ENCODE data around the gene TNNI2. TPM values are rescaled to one million over a fixed set of nuclear protein-coding genes. Genes with fewer than 3 reads are reported as not detected.

Gene TNNI2
- total RNA-seq, 1 experiment from 2014 or later: 7.8 TPM

DNA sequence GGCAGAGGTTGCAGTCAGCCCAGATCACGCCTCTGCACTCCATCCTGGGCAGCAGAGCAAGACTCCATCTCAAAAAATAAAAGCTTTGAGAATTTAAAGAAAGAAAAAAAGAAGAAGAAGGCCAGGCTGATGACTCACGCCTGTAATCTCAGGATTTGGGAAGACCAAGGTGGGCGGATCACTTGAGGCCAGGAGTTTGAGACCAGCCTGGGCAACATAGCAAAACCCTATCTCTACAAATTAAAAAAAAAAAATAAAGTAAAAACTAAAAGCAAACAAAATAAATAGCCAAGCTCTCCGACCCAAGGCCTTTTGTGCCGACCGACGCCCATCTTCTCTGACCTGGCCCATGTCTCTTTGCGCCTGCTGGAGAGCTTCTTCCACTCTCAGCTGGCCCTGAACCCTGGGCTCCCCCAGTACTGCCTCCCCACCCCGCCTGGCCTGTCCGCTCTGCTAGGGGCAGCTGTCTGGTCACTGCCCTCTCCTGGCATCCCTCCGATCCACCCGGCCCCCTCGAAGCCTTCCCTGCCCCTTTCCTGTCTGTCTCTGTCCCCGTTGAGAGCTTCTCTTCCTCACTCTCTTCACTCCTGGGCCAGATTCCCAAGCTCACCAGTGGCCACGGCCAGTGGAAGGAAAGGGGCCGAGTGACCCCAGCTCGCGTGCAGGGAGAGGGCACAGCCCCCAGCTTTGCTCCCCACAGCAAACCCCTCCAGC lies 9.3 kb downstream of the TNNI2 start:
- BruUV-seq (replicated peaks): no TSS peak
- Histone ChIP-seq H2AFZ (no peak overlapping the region), H3K79me2 (ENCODE audit: low read depth) (no peaks in the 10 kb centered on the region), H3K27ac (no peak overlapping the region), H3K27me3 (ENCODE audit: insufficient read depth, low read depth) (no peaks in the 10 kb centered on the region), H3K4me1 (replicated peaks; ENCODE audit: insufficient read depth) (no peaks in the 10 kb centered on the region; the same call in 1 of the 2 replicates), H3F3A (ENCODE audit: insufficient read depth, low read depth) (no peaks in the 10 kb centered on the region), H3K9me2 (ENCODE audit: insufficient read depth) (no peaks in the 10 kb centered on the region), H3K9me3 (ENCODE audit: insufficient read depth, low read depth) (no peaks in the 10 kb centered on the region), H3K4me2 (no peak overlapping the region), H3K36me3 (ENCODE audit: low read depth) (no peaks in the 10 kb centered on the region), H3K4me3 (no peak overlapping the region), H4K20me1 (ENCODE audit: insufficient read depth) (no peaks in the 10 kb centered on the region)
- ChIA-PET POLR2A (ENCODE audit: unreplicated experiment) (no interaction called here), CTCF (interaction anchor here (0.6 kb wide), 2 partner anchors 151 to 154 kb away, joined by 4 to 7 read pairs; partner anchors contain the start of gene KRTAP5-6)
- TF ChIP-seq EZH2 (IDR thresholded peaks at IDR 0.05; ENCODE audit: low read depth): no peak
- TF ChIP-seq, protein P1, sequence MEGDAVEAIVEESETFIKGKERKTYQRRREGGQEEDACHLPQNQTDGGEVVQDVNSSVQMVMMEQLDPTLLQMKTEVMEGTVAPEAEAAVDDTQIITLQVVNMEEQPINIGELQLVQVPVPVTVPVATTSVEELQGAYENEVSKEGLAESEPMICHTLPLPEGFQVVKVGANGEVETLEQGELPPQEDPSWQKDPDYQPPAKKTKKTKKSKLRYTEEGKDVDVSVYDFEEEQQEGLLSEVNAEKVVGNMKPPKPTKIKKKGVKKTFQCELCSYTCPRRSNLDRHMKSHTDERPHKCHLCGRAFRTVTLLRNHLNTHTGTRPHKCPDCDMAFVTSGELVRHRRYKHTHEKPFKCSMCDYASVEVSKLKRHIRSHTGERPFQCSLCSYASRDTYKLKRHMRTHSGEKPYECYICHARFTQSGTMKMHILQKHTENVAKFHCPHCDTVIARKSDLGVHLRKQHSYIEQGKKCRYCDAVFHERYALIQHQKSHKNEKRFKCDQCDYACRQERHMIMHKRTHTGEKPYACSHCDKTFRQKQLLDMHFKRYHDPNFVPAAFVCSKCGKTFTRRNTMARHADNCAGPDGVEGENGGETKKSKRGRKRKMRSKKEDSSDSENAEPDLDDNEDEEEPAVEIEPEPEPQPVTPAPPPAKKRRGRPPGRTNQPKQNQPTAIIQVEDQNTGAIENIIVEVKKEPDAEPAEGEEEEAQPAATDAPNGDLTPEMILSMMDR (conservative IDR thresholded peaks at IDR 0.05): no peak
- intact Hi-C loops (cut with micrococcal nuclease; ENCODE audit: unreplicated experiment): no loop called here
- DNase-seq: no peak

DNA sequence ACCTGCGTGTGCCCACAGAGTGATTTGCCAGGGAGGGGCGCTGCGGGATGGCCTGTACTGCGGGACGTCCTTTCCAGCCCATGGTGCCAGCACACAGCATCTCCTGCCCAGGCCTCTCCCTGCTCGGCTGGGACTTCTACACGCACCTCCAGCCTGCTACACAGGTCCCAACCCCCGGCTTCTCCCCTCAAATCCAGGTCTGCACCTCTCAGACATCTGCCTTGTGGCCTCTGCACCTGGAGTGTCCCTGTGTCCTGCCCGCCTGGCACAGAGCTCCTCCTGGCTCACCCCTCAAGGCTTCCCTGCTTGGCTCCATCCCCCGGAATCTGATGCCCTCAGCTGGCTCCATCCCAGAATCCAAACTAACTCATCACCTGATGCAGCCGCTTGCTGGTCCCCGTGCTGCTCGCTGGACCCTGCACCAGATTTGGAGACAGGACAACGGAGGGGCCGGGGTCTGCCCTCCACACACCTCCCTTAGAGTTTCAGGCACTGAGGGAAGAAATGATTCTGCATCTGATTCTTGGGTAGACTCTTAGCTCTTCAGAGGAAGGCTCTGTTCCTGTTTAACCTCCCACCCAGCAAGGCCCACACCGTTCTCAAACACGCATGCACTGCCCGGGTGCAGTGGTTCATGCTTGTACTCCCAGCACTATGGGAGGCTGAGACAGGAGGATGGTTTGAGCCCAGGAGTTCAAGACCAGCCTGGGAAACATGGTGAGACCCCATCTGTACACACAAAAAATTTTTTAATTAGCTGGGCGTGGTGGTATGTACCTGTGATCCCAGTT lies 10.1 kb downstream of the TNNI2 start:
- intact Hi-C loops (cut with micrococcal nuclease; ENCODE audit: unreplicated experiment): no loop called here
- Histone ChIP-seq H2AFZ (no peak overlapping the region), H3K4me3 (no peak overlapping the region), H3K4me2 (no peak overlapping the region), H3K36me3 (ENCODE audit: low read depth) (no peaks in the 10 kb centered on the region), H3K27me3 (ENCODE audit: insufficient read depth, low read depth) (no peaks in the 10 kb centered on the region), H3K27ac (no peak overlapping the region), H3K79me2 (ENCODE audit: low read depth) (no peaks in the 10 kb centered on the region), H3K9me2 (ENCODE audit: insufficient read depth) (no peaks in the 10 kb centered on the region), H4K20me1 (ENCODE audit: insufficient read depth) (no peaks in the 10 kb centered on the region), H3K9me3 (ENCODE audit: insufficient read depth, low read depth) (no peaks in the 10 kb centered on the region), H3K4me1 (replicated peaks; ENCODE audit: insufficient read depth) (no peaks in the 10 kb centered on the region; the same call in 1 of the 2 replicates), H3F3A (ENCODE audit: insufficient read depth, low read depth) (no peaks in the 10 kb centered on the region)
- no peak for TF ChIP-seq EZH2 (IDR thresholded peaks at IDR 0.05; ENCODE audit: low read depth)
- TF ChIP-seq, protein P1 (conservative IDR thresholded peaks at IDR 0.05): no peak
- POLR2A ChIA-PET (ENCODE audit: unreplicated experiment): interaction anchor here (0.6 kb wide), 1 partner anchor 97 kb away, joined by 3 read pairs; no protein-coding TSS in a partner anchor
- DNase-seq: no peak
- CTCF ChIA-PET: interaction anchor here (0.6 kb wide), 1 partner anchor 152 kb away, joined by 4 read pairs; the partner anchor contains the start of gene KRTAP5-6
- BruUV-seq (replicated peaks): no TSS peak

DNA sequence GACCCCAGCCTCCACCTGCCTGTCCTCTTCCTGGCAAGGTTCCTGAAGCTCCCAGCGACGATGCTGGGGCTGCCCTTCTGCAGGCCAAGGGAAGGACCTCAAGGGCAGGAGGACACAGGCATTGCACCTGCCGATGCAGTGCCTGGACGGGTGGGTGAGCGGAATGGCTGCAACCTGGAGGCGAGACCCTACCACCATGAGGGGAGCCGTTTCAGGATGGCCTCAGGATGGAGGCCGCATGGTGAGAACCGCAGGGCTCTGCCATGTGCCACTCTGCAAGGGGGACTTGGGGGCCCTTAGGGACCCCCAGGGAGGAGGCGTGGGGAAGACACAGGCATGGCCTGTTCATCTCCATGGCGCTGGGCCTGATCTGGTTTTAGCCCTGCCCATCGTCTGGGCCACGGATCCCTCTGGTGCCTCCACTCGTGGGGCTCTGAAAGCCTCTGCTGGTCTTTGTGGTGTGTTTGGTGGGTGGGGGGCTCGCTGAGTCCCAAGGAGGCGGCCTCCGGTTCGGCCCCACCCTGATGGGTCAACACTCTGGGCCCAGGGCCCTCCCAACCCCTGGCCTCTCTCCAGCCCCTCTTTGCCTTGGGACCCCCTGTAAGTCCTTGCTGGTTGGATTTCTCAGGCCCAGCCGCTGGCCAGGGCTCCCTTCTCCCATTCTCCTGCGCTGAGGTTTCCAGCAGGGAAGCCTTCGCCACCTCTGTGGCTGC lies 12.8 kb downstream of the TNNI2 start:
- no peak for TF ChIP-seq EZH2 (IDR thresholded peaks at IDR 0.05; ENCODE audit: low read depth)
- no peak overlapping the region for H3K4me3 ChIP-seq
- H3K4me1 ChIP-seq (replicated peaks; ENCODE audit: insufficient read depth): no peaks in the 10 kb centered on the region
- no peaks in the 10 kb centered on the region for H3K27me3 ChIP-seq (ENCODE audit: insufficient read depth, low read depth)
- H3K27ac ChIP-seq: no peak overlapping the region
- H3F3A ChIP-seq (ENCODE audit: insufficient read depth, low read depth): no peaks in the 10 kb centered on the region
- H3K79me2 ChIP-seq (ENCODE audit: low read depth): no peaks in the 10 kb centered on the region
- no peaks in the 10 kb centered on the region for H3K9me3 ChIP-seq (ENCODE audit: insufficient read depth, low read depth)
- no TSS peak for BruUV-seq (replicated peaks)
- H3K9me2 ChIP-seq (ENCODE audit: insufficient read depth): no peaks in the 10 kb centered on the region
- no peak overlapping the region for H3K4me2 ChIP-seq
- H2AFZ ChIP-seq: no peak overlapping the region
- DNase-seq: no peak
- H4K20me1 ChIP-seq (ENCODE audit: insufficient read depth): no peaks in the 10 kb centered on the region
- ChIA-PET POLR2A (ENCODE audit: unreplicated experiment) (no interaction called here), CTCF (no interaction called here)
- intact Hi-C loops (cut with micrococcal nuclease; ENCODE audit: unreplicated experiment): no loop called here
- H3K36me3 ChIP-seq (ENCODE audit: low read depth): no peaks in the 10 kb centered on the region

Data from PC-9 (cell line).